ENCODE data around the gene ACAN.

The ACAN gene

GRCh38 chr15:88897142-88897455 lies 93.9 kb downstream of the ACAN start:
- Histone ChIP-seq H3K4me1 (ENCODE audit: insufficient read depth, low read length) (peaks cover 17% of the 10 kb centered on the region), H3K9me3 (ENCODE audit: low read length) (no peaks in the 10 kb centered on the region), H3K4me3 (ENCODE audit: low read length) (no peak overlapping the region), H3K27me3 (ENCODE audit: insufficient read depth, low read length) (peaks cover 18% of the 10 kb centered on the region), H2AFZ (ENCODE audit: low read depth, low read length) (no peak overlapping the region), H3K36me3 (ENCODE audit: insufficient read depth, low read length) (peaks cover 16% of the 10 kb centered on the region)

- Histone ChIP-seq H2AFZ (ENCODE audit: low read depth, low read length) (no peak overlapping the region), H3K27me3 (ENCODE audit: insufficient read depth, low read length) (peaks cover 18% of the 10 kb centered on the region), H3K4me3 (ENCODE audit: low read length) (no peak overlapping the region), H3K4me1 (ENCODE audit: insufficient read depth, low read length) (peaks cover 17% of the 10 kb centered on the region), H3K9me3 (ENCODE audit: low read length) (no peaks in the 10 kb centered on the region), H3K36me3 (ENCODE audit: insufficient read depth, low read length) (peaks cover 20% of the 10 kb centered on the region)
Measured at GRCh38 chr15:88897456-88898194, 94.4 kb downstream of the ACAN start.

- Histone ChIP-seq H3K4me3 (ENCODE audit: low read length) (no peak overlapping the region), H3K27me3 (ENCODE audit: insufficient read depth, low read length) (peaks cover 18% of the 10 kb centered on the region), H3K9me3 (ENCODE audit: low read length) (no peaks in the 10 kb centered on the region)
Measured at GRCh38 chr15:88898736-88899135, 95.5 kb downstream of the ACAN start.

GRCh38 chr15:88899251-88899650 lies 96.0 kb downstream of the ACAN start:
- peaks cover 27% of the 10 kb centered on the region for H3K36me3 ChIP-seq (ENCODE audit: insufficient read depth, low read length)
- H3K9me3 ChIP-seq (ENCODE audit: low read length), result no peaks in the 10 kb centered on the region
- H2AFZ ChIP-seq (ENCODE audit: low read depth, low read length), result no peak overlapping the region

More at GRCh38 chr15:88898736-88899135, 95.5 kb downstream of the ACAN start:
- Histone ChIP-seq H3K4me1 (ENCODE audit: insufficient read depth, low read length) (peaks cover 17% of the 10 kb centered on the region), H2AFZ (ENCODE audit: low read depth, low read length) (no peak overlapping the region), H3K36me3 (ENCODE audit: insufficient read depth, low read length) (peaks cover 24% of the 10 kb centered on the region)

GRCh38 chr15:88900309-88900981 lies 97.2 kb downstream of the ACAN start:
- H3K4me3 ChIP-seq (ENCODE audit: low read length), result no peak overlapping the region
- no peak overlapping the region for H2AFZ ChIP-seq (ENCODE audit: low read depth, low read length)
- H3K9me3 ChIP-seq (ENCODE audit: low read length), result no peaks in the 10 kb centered on the region
- H3K27me3 ChIP-seq (ENCODE audit: insufficient read depth, low read length), result peaks cover 1% of the 10 kb centered on the region
- peaks cover 29% of the 10 kb centered on the region for H3K36me3 ChIP-seq (ENCODE audit: insufficient read depth, low read length)
- peaks cover 14% of the 10 kb centered on the region for H3K4me1 ChIP-seq (ENCODE audit: insufficient read depth, low read length)

More at GRCh38 chr15:88899251-88899650, 96.0 kb downstream of the ACAN start:
- peaks cover 16% of the 10 kb centered on the region for H3K4me1 ChIP-seq (ENCODE audit: insufficient read depth, low read length)
- no peak overlapping the region for H3K4me3 ChIP-seq (ENCODE audit: low read length)
- peaks cover 13% of the 10 kb centered on the region for H3K27me3 ChIP-seq (ENCODE audit: insufficient read depth, low read length)

GRCh38 chr15:88900982-88901418 lies 97.8 kb downstream of the ACAN start:
- no peaks in the 10 kb centered on the region for H3K9me3 ChIP-seq (ENCODE audit: low read length)
- H3K27me3 ChIP-seq (ENCODE audit: insufficient read depth, low read length), result no peaks in the 10 kb centered on the region
- peaks cover 14% of the 10 kb centered on the region for H3K4me1 ChIP-seq (ENCODE audit: insufficient read depth, low read length)
- H3K4me3 ChIP-seq (ENCODE audit: low read length), result no peak overlapping the region
- peaks cover 35% of the 10 kb centered on the region for H3K36me3 ChIP-seq (ENCODE audit: insufficient read depth, low read length)
- no peak overlapping the region for H2AFZ ChIP-seq (ENCODE audit: low read depth, low read length)

- Histone ChIP-seq H3K27me3 (ENCODE audit: insufficient read depth, low read length) (no peaks in the 10 kb centered on the region), H3K4me3 (ENCODE audit: low read length) (no peak overlapping the region), H3K36me3 (ENCODE audit: insufficient read depth, low read length) (peaks cover 41% of the 10 kb centered on the region)
Measured at GRCh38 chr15:88901508-88902220, 98.4 kb downstream of the ACAN start.

GRCh38 chr15:88902221-88902835 lies 99.1 kb downstream of the ACAN start:
- Histone ChIP-seq H3K27me3 (ENCODE audit: insufficient read depth, low read length) (no peaks in the 10 kb centered on the region), H3K4me1 (ENCODE audit: insufficient read depth, low read length) (peaks cover 2% of the 10 kb centered on the region), H3K9me3 (ENCODE audit: low read length) (no peaks in the 10 kb centered on the region), H3K36me3 (ENCODE audit: insufficient read depth, low read length) (peaks cover 46% of the 10 kb centered on the region), H2AFZ (ENCODE audit: low read depth, low read length) (no peak overlapping the region), H3K4me3 (ENCODE audit: low read length) (no peak overlapping the region)

More at GRCh38 chr15:88901508-88902220, 98.4 kb downstream of the ACAN start:
- Histone ChIP-seq H3K9me3 (ENCODE audit: low read length) (no peaks in the 10 kb centered on the region), H3K4me1 (ENCODE audit: insufficient read depth, low read length) (peaks cover 9% of the 10 kb centered on the region), H2AFZ (ENCODE audit: low read depth, low read length) (no peak overlapping the region)

GRCh38 chr15:88902846-88903245 lies 99.6 kb downstream of the ACAN start:
- Histone ChIP-seq H3K36me3 (ENCODE audit: insufficient read depth, low read length) (peaks cover 46% of the 10 kb centered on the region), H3K4me1 (ENCODE audit: insufficient read depth, low read length) (peaks cover 2% of the 10 kb centered on the region), H2AFZ (ENCODE audit: low read depth, low read length) (no peak overlapping the region), H3K9me3 (ENCODE audit: low read length) (no peaks in the 10 kb centered on the region), H3K27me3 (ENCODE audit: insufficient read depth, low read length) (no peaks in the 10 kb centered on the region), H3K4me3 (ENCODE audit: low read length) (no peak overlapping the region)

- Histone ChIP-seq H3K4me1 (ENCODE audit: insufficient read depth, low read length) (peaks cover 2% of the 10 kb centered on the region), H2AFZ (ENCODE audit: low read depth, low read length) (no peak overlapping the region), H3K4me3 (ENCODE audit: low read length) (no peak overlapping the region), H3K36me3 (ENCODE audit: insufficient read depth, low read length) (peaks cover 56% of the 10 kb centered on the region), H3K9me3 (ENCODE audit: low read length) (no peaks in the 10 kb centered on the region), H3K27me3 (ENCODE audit: insufficient read depth, low read length) (no peaks in the 10 kb centered on the region)
Measured at GRCh38 chr15:88904257-88904623, 101.0 kb downstream of the ACAN start.

GRCh38 chr15:88904624-88905327 lies 101.5 kb downstream of the ACAN start:
- Histone ChIP-seq H2AFZ (ENCODE audit: low read depth, low read length) (no peak overlapping the region), H3K4me3 (ENCODE audit: low read length) (no peak overlapping the region), H3K4me1 (ENCODE audit: insufficient read depth, low read length) (peaks cover 2% of the 10 kb centered on the region), H3K36me3 (ENCODE audit: insufficient read depth, low read length) (peaks cover 56% of the 10 kb centered on the region), H3K27me3 (ENCODE audit: insufficient read depth, low read length) (no peaks in the 10 kb centered on the region), H3K9me3 (ENCODE audit: low read length) (no peaks in the 10 kb centered on the region)

- Histone ChIP-seq H3K36me3 (ENCODE audit: insufficient read depth, low read length) (peaks cover 55% of the 10 kb centered on the region), H3K9me3 (ENCODE audit: low read length) (no peaks in the 10 kb centered on the region), H3K4me3 (ENCODE audit: low read length) (no peak overlapping the region), H3K4me1 (ENCODE audit: insufficient read depth, low read length) (peaks cover 2% of the 10 kb centered on the region), H3K27me3 (ENCODE audit: insufficient read depth, low read length) (no peaks in the 10 kb centered on the region), H2AFZ (ENCODE audit: low read depth, low read length) (no peak overlapping the region)
Measured at GRCh38 chr15:88905576-88905975, 102.3 kb downstream of the ACAN start.
